Measurements from ENCODE around the gene GJC2. TPM values are rescaled to one million over a fixed set of nuclear protein-coding genes. Genes with fewer than 3 reads are reported as not detected.

GJC2 gene
- total RNA-seq, 1 experiment from 2014 or later = 0.72 TPM

- no peak for TF ChIP-seq ELF4 (CRISPR knock-in tag; IDR thresholded peaks at IDR 0.05; ENCODE audit: low read depth)
Measured at GRCh38 chr1:228162286-228163006, 12.7 kb downstream of the GJC2 start (continued).

GRCh38 chr1:228163007-228163753 lies 13.4 kb downstream of the GJC2 start:
- Mint-ChIP-seq H3K4me3 (no peak overlapping the region), H3K27me3 (ENCODE audit: low read depth) (peaks cover 11% of the 10 kb centered on the region), H3K4me1 (peaks cover 13% of the 10 kb centered on the region; the same call in 1 of the 2 replicates), H3K27ac (no peak overlapping the region), H3K36me3 (no peaks in the 10 kb centered on the region), H3K9me3 (no peaks in the 10 kb centered on the region)
- TF ChIP-seq ZNF423 (CRISPR knock-in tag; IDR thresholded peaks at IDR 0.05) (no peak), MAX (CRISPR knock-in tag; IDR thresholded peaks at IDR 0.05) (no peak), NR3C1 (CRISPR knock-in tag; conservative IDR thresholded peaks at IDR 0.05; ENCODE audit: low read depth) (no peak), USF1 (CRISPR knock-in tag; IDR thresholded peaks at IDR 0.05) (no peak), RELA (CRISPR knock-in tag; IDR thresholded peaks at IDR 0.05; ENCODE audit: borderline replicate concordance) (no peak), ELF4 (CRISPR knock-in tag; IDR thresholded peaks at IDR 0.05; ENCODE audit: low read depth) (no peak), GABPB1 (CRISPR knock-in tag; IDR thresholded peaks at IDR 0.05) (no peak), AFF4 (CRISPR knock-in tag; IDR thresholded peaks at IDR 0.05; ENCODE audit: borderline replicate concordance) (no peak)
- no peak for ATAC-seq
- ChIA-PET POLR2A (interaction anchor here (1.2 kb wide), 1 partner anchor 11 kb away, joined by 4 read pairs; no protein-coding TSS in a partner anchor), CTCF (interaction anchor here (1.2 to 2.0 kb wide), 3 partner anchors 11 to 158 kb away, joined by 3 to 7 read pairs (median 5); no protein-coding TSS in a partner anchor)
- DNase-seq (ENCODE audit: low spot score) = no peak

- H3K4me1 Mint-ChIP-seq = peaks cover 13% of the 10 kb centered on the region; the same call in 1 of the 2 replicates
- ChIA-PET CTCF (interaction anchor here (1.2 to 4.3 kb wide), 7 partner anchors 10 to 159 kb away, joined by 3 to 39 read pairs (median 14); partner anchors contain the start of gene GUK1), POLR2A (interaction anchor here (1.2 kb wide), 1 partner anchor 12 kb away, joined by 4 read pairs; no protein-coding TSS in a partner anchor)
- H3K9me3 Mint-ChIP-seq = no peaks in the 10 kb centered on the region
- H3K4me3 Mint-ChIP-seq = peak overlapping the region; percentile 64
- TF ChIP-seq NFATC4 (CRISPR knock-in tag; IDR thresholded peaks at IDR 0.05) (no peak), ZNF138 (CRISPR knock-in tag; conservative IDR thresholded peaks at IDR 0.05) (no peak), CREM (CRISPR knock-in tag; IDR thresholded peaks at IDR 0.05) (no peak), ATF2 (CRISPR knock-in tag; IDR thresholded peaks at IDR 0.05; ENCODE audit: borderline replicate concordance, low read depth) (no peak), TEAD4 (CRISPR knock-in tag; IDR thresholded peaks at IDR 0.05) (no peak), ETV6 (CRISPR knock-in tag; IDR thresholded peaks at IDR 0.05) (no peak), IRF2 (CRISPR knock-in tag; IDR thresholded peaks at IDR 0.05; ENCODE audit: borderline replicate concordance, low read depth) (no peak), ZSCAN18 (CRISPR knock-in tag; IDR thresholded peaks at IDR 0.05) (no peak), FOXJ3 (CRISPR knock-in tag; IDR thresholded peaks at IDR 0.05; ENCODE audit: borderline replicate concordance) (no peak), ZNF317 (CRISPR knock-in tag; IDR thresholded peaks at IDR 0.05; ENCODE audit: borderline replicate concordance, low read depth) (no peak), ZNF219 (CRISPR knock-in tag; IDR thresholded peaks at IDR 0.05; ENCODE audit: borderline replicate concordance) (no peak)
- peaks cover 11% of the 10 kb centered on the region for H3K27me3 Mint-ChIP-seq (ENCODE audit: low read depth)
- ATAC-seq (no peak), DNase-seq (ENCODE audit: low spot score) (no peak)
- no peaks in the 10 kb centered on the region for H3K36me3 Mint-ChIP-seq
- peak overlapping the region; percentile 93; the same call in 1 of the 2 replicates for H3K27ac Mint-ChIP-seq
Measured at GRCh38 chr1:228163776-228164519, 14.2 kb downstream of the GJC2 start.
